Activated CD8-positive, alpha-beta memory T cell treated with anti-CD3 and anti-CD28 coated beads, Interleukin-2, amount 10 ng/mL, durations not matched to agents 7 days and 5 days (primary cell): ENCODE results near the gene TDO2. TPM values are rescaled to one million over a fixed set of nuclear protein-coding genes. Genes with fewer than 3 reads are reported as not detected.

ENCODE experiments used
- ATAC-seq: fragments of 150-1000 bp; cut with Tn5 transposase; one replicate; pipeline ENCODE4 v1.10.0; 2021; ENCODE audit warnings: moderate library complexity
- CTCF ChIA-PET: fragments of 350-600 bp; sonication (Branson Sonifier 250); formaldehyde crosslinking; loops from one replicate; lab custom pipeline; 2021; ENCODE audit warnings: antibody characterized with exemption; lab: Charles Lee
- DNase-seq: peaks from one replicate; pipeline ENCODE4 v3.0.0-alpha.2; 2020
- H3K27ac Mint-ChIP-seq: one replicate; pipeline ENCODE4 v1.8.0; 2021; ENCODE audit warnings: mild to moderate bottlenecking, mixed read lengths
- H3K27me3 Mint-ChIP-seq: one replicate; pipeline ENCODE4 v1.8.0; 2021; ENCODE audit warnings: mixed read lengths
- H3K36me3 Mint-ChIP-seq: one replicate; pipeline ENCODE4 v1.8.0; 2021; ENCODE audit warnings: mild to moderate bottlenecking, mixed read lengths
- H3K4me1 Mint-ChIP-seq: one replicate; pipeline ENCODE4 v1.8.0; 2021; ENCODE audit warnings: mixed read lengths
- H3K4me3 Mint-ChIP-seq: one replicate; pipeline ENCODE4 v1.8.0; 2021; ENCODE audit warnings: mild to moderate bottlenecking, moderate library complexity, mixed read lengths
- H3K9me3 Mint-ChIP-seq: one replicate; pipeline ENCODE4 v1.8.0; 2022; ENCODE audit warnings: low read depth, mixed read lengths
- total RNA-seq, 2 experiments: library from RNA; stranded (reverse); gene quantifications; one replicate each; pipeline ENCODE4 v1.2.3, GENCODE V29; 2021

The TDO2 gene
- not detected for total RNA-seq

- no peaks in the 10 kb centered on the region for H3K27me3 Mint-ChIP-seq
- no peak within 1 kb of the TSS for H3K4me3 Mint-ChIP-seq
- H3K4me1 Mint-ChIP-seq, result peaks cover 4% of the 10 kb centered on the region
- no peaks in the 10 kb centered on the region for H3K9me3 Mint-ChIP-seq
- H3K36me3 Mint-ChIP-seq, result no peaks in the 10 kb centered on the region
- H3K27ac Mint-ChIP-seq, result no peak within 1 kb of the TSS
- ATAC-seq, result no peak
- CTCF ChIA-PET, result no interaction called here
- DNase-seq, result no peak
Observed at GRCh38 chr4:155903453-155903852, at the start of gene TDO2. TSS of gene TDO2 (plus strand) at chr4:155903696. CDS start at chr4:155903759, 63 bp downstream.

GRCh38 chr4:155854582-155855226, 48.8 kb upstream of the TDO2 start:
- Mint-ChIP-seq H3K27ac (no peak overlapping the region), H3K4me1 (no peaks in the 10 kb centered on the region), H3K36me3 (no peaks in the 10 kb centered on the region), H3K4me3 (no peak overlapping the region), H3K27me3 (peaks cover 7% of the 10 kb centered on the region), H3K9me3 (no peaks in the 10 kb centered on the region)
- DNase-seq (no peak), ATAC-seq (no peak)
- CTCF ChIA-PET, result no interaction called here

- no peak for DNase-seq
- no peak overlapping the region for H3K27ac Mint-ChIP-seq
- no peaks in the 10 kb centered on the region for H3K4me1 Mint-ChIP-seq
- no peaks in the 10 kb centered on the region for H3K9me3 Mint-ChIP-seq
- H3K4me3 Mint-ChIP-seq, result no peak overlapping the region
- no peak for ATAC-seq
- H3K36me3 Mint-ChIP-seq, result no peaks in the 10 kb centered on the region
- CTCF ChIA-PET, result no interaction called here
- H3K27me3 Mint-ChIP-seq, result peaks cover 7% of the 10 kb centered on the region
Observed at GRCh38 chr4:155855897-155856296, 47.6 kb upstream of the TDO2 start.

GRCh38 chr4:155866177-155866576, 37.3 kb upstream of the TDO2 start, which contains the start of gene ASIC5:
TSS of gene ASIC5 (minus strand) at chr4:155866277. CDS start at chr4:155866226, 51 bp downstream.
- CTCF ChIA-PET, result no interaction called here
- H3K27ac Mint-ChIP-seq, result no peak within 1 kb of the TSS
- no peak for DNase-seq
- H3K9me3 Mint-ChIP-seq, result peaks cover 2% of the 10 kb centered on the region
- H3K27me3 Mint-ChIP-seq, result peaks cover 5% of the 10 kb centered on the region
- no peak for ATAC-seq
- no peaks in the 10 kb centered on the region for H3K4me1 Mint-ChIP-seq
- H3K4me3 Mint-ChIP-seq, result no peak within 1 kb of the TSS
- H3K36me3 Mint-ChIP-seq, result no peaks in the 10 kb centered on the region

GRCh38 chr4:155875878-155876277, 27.6 kb upstream of the TDO2 start:
- Mint-ChIP-seq H3K4me3 (no peak overlapping the region), H3K4me1 (no peaks in the 10 kb centered on the region), H3K27me3 (no peaks in the 10 kb centered on the region), H3K36me3 (no peaks in the 10 kb centered on the region), H3K27ac (no peak overlapping the region), H3K9me3 (no peaks in the 10 kb centered on the region)
- CTCF ChIA-PET, result no interaction called here
- ATAC-seq (no peak), DNase-seq (no peak)

- no peaks in the 10 kb centered on the region for H3K27me3 Mint-ChIP-seq
- CTCF ChIA-PET, result no interaction called here
- H3K27ac Mint-ChIP-seq, result no peak overlapping the region
Observed at GRCh38 chr4:155877971-155878370, 25.5 kb upstream of the TDO2 start.

GRCh38 chr4:155878611-155879010, 24.9 kb upstream of the TDO2 start:
- H3K27ac Mint-ChIP-seq, result no peak overlapping the region
- no peak for DNase-seq
- CTCF ChIA-PET, result no interaction called here

More at GRCh38 chr4:155877971-155878370, 25.5 kb upstream of the TDO2 start:
- ATAC-seq (no peak), DNase-seq (no peak)
- H3K4me3 Mint-ChIP-seq, result no peak overlapping the region
- no peaks in the 10 kb centered on the region for H3K9me3 Mint-ChIP-seq
- H3K4me1 Mint-ChIP-seq, result no peaks in the 10 kb centered on the region
- no peaks in the 10 kb centered on the region for H3K36me3 Mint-ChIP-seq

GRCh38 chr4:155879767-155880166, 23.7 kb upstream of the TDO2 start:
- H3K9me3 Mint-ChIP-seq, result no peaks in the 10 kb centered on the region

More at GRCh38 chr4:155878611-155879010, 24.9 kb upstream of the TDO2 start:
- no peaks in the 10 kb centered on the region for H3K9me3 Mint-ChIP-seq
- H3K27me3 Mint-ChIP-seq, result no peaks in the 10 kb centered on the region
- H3K4me3 Mint-ChIP-seq, result no peak overlapping the region
- H3K4me1 Mint-ChIP-seq, result no peaks in the 10 kb centered on the region
- no peaks in the 10 kb centered on the region for H3K36me3 Mint-ChIP-seq
- no peak for ATAC-seq

GRCh38 chr4:155881555-155881954, 21.9 kb upstream of the TDO2 start:
- no peaks in the 10 kb centered on the region for H3K9me3 Mint-ChIP-seq
- no peaks in the 10 kb centered on the region for H3K27me3 Mint-ChIP-seq
- no peak overlapping the region for H3K4me3 Mint-ChIP-seq
- H3K36me3 Mint-ChIP-seq, result no peaks in the 10 kb centered on the region
- H3K4me1 Mint-ChIP-seq, result no peaks in the 10 kb centered on the region
- H3K27ac Mint-ChIP-seq, result no peak overlapping the region
- ATAC-seq, result no peak
- DNase-seq, result no peak
- CTCF ChIA-PET, result no interaction called here

More at GRCh38 chr4:155879767-155880166, 23.7 kb upstream of the TDO2 start:
- DNase-seq (no peak), ATAC-seq (no peak)
- Mint-ChIP-seq H3K27me3 (no peaks in the 10 kb centered on the region), H3K4me3 (no peak overlapping the region), H3K4me1 (no peaks in the 10 kb centered on the region), H3K27ac (no peak overlapping the region), H3K36me3 (no peaks in the 10 kb centered on the region)
- CTCF ChIA-PET, result no interaction called here

GRCh38 chr4:155883895-155884294, 19.6 kb upstream of the TDO2 start:
- Mint-ChIP-seq H3K4me3 (no peak overlapping the region), H3K9me3 (no peaks in the 10 kb centered on the region), H3K27ac (no peak overlapping the region), H3K36me3 (no peaks in the 10 kb centered on the region), H3K4me1 (no peaks in the 10 kb centered on the region), H3K27me3 (no peaks in the 10 kb centered on the region)
- ATAC-seq (no peak), DNase-seq (no peak)
- CTCF ChIA-PET, result no interaction called here

- Mint-ChIP-seq H3K27me3 (no peaks in the 10 kb centered on the region), H3K27ac (no peak overlapping the region), H3K4me1 (no peaks in the 10 kb centered on the region), H3K4me3 (no peak overlapping the region), H3K9me3 (no peaks in the 10 kb centered on the region), H3K36me3 (no peaks in the 10 kb centered on the region)
- DNase-seq, result no peak
- no peak for ATAC-seq
- CTCF ChIA-PET, result no interaction called here
Observed at GRCh38 chr4:155885666-155886065, 17.8 kb upstream of the TDO2 start.

GRCh38 chr4:155887045-155887444, 16.5 kb upstream of the TDO2 start:
- CTCF ChIA-PET, result no interaction called here
- ATAC-seq (no peak), DNase-seq (no peak)
- Mint-ChIP-seq H3K27ac (no peak overlapping the region), H3K4me1 (no peaks in the 10 kb centered on the region), H3K27me3 (no peaks in the 10 kb centered on the region), H3K9me3 (peaks cover 2% of the 10 kb centered on the region), H3K4me3 (no peak overlapping the region), H3K36me3 (no peaks in the 10 kb centered on the region)

- ATAC-seq, result no peak
- no peak overlapping the region for H3K27ac Mint-ChIP-seq
- no peaks in the 10 kb centered on the region for H3K4me1 Mint-ChIP-seq
- H3K9me3 Mint-ChIP-seq, result peaks cover 2% of the 10 kb centered on the region
- no peaks in the 10 kb centered on the region for H3K27me3 Mint-ChIP-seq
- no peak overlapping the region for H3K4me3 Mint-ChIP-seq
- DNase-seq, result no peak
- H3K36me3 Mint-ChIP-seq, result no peaks in the 10 kb centered on the region
- CTCF ChIA-PET, result no interaction called here
Observed at GRCh38 chr4:155887847-155888570, 15.5 kb upstream of the TDO2 start.
